NCI-H1930 (cell line): ENCODE results near the gene ITGA3.

ENCODE experiments used
- DNase-seq, 2 experiments: peaks; one replicate each; lab custom pipeline; 2025; lab: John Stamatoyannopoulos, UW

The ITGA3 gene

GRCh38 chr17:50110591-50111349, 54.9 kb downstream of the ITGA3 start:
- DNase-seq: no peak

- DNase-seq: no peak
Measured at GRCh38 chr17:50111673-50112655, 56.1 kb downstream of the ITGA3 start.

- DNase-seq: no peak
Measured at GRCh38 chr17:50112694-50113093, 56.8 kb downstream of the ITGA3 start.

- no peak for DNase-seq
Measured at GRCh38 chr17:50113624-50114320, 57.9 kb downstream of the ITGA3 start.

- DNase-seq: no peak
Measured at GRCh38 chr17:50114401-50114800, 58.5 kb downstream of the ITGA3 start.

- peak in 1 of 2 experiments; percentile 29 for DNase-seq
Measured at GRCh38 chr17:50114849-50115357, 59.0 kb downstream of the ITGA3 start.

GRCh38 chr17:50115756-50116155, 59.8 kb downstream of the ITGA3 start:
- DNase-seq: no peak

- DNase-seq: no peak
Measured at GRCh38 chr17:50117202-50118051, 61.5 kb downstream of the ITGA3 start.

GRCh38 chr17:50118076-50118827, 62.3 kb downstream of the ITGA3 start:
- no peak for DNase-seq

GRCh38 chr17:50118828-50119218, 62.9 kb downstream of the ITGA3 start:
- no peak for DNase-seq

GRCh38 chr17:50120475-50121253, 64.8 kb downstream of the ITGA3 start:
- DNase-seq: no peak

- DNase-seq: no peak
Measured at GRCh38 chr17:50122945-50123344, 67.0 kb downstream of the ITGA3 start.

GRCh38 chr17:50123649-50124349, 67.9 kb downstream of the ITGA3 start:
- no peak for DNase-seq

- DNase-seq: no peak
Measured at GRCh38 chr17:50125420-50125997, 69.6 kb downstream of the ITGA3 start.

- no peak for DNase-seq
Measured at GRCh38 chr17:50127697-50128361, 71.9 kb downstream of the ITGA3 start.

GRCh38 chr17:50128441-50129352, 72.8 kb downstream of the ITGA3 start:
- no peak for DNase-seq

- DNase-seq: no peak
Measured at GRCh38 chr17:50129353-50129727, 73.4 kb downstream of the ITGA3 start.
